ENCODE results near the gene TMEM178B.

Gene TMEM178B

DNA sequence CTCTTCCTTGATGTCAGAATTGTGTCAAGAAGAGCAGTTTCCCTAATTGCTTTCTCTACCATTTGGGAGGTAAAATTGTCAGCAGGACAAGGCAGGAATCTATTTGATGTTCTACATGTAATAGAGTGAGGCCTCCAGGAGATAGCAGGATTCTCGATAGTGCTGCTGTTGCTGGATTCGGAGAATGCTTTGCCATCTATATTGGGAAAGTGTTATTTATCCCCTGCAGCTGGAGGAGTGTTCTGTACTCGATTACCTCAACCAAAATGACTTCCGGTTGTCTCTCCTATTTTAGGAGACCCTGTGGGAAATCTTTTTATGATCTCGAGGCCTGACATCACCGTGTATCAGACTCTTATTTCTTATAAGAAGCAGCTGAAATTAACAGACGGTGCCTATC is 217.1 kb downstream of the TMEM178B start (continued):
- TF ChIP-seq, protein P1, sequence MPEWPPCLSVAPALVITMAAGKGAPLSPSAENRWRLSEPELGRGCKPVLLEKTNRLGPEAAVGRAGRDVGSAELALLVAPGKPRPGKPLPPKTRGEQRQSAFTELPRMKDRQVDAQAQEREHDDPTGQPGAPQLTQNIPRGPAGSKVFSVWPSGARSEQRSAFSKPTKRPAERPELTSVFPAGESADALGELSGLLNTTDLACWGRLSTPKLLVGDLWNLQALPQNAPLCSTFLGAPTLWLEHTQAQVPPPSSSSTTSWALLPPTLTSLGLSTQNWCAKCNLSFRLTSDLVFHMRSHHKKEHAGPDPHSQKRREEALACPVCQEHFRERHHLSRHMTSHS (tag by site-specific recombination; IDR thresholded peaks at IDR 0.05), result no peak
- TF ChIP-seq ZNF23 (tag by site-specific recombination; IDR thresholded peaks at IDR 0.05; ENCODE audit: borderline replicate concordance) (no peak), ZNF664 (tag by site-specific recombination; IDR thresholded peaks at IDR 0.05) (no peak)

DNA sequence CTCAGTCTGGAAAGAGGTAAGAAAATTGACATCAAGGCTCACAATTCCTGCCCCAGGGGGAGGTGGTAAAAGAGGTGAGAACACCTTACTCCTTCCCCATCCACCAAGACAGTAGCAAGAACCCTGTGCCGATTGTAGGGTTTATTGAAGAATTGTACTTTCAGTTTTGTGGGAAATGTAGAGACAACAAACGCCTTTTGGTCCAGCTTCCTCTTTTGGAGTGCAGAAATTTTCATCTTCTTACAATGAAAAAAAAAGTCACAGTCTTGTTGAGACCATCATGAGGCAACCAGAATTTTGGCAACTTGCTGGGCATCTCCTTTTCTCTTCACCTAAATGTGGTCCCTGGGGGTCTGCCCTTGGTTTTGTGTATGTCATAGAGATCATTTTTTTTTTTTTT is 217.7 kb downstream of the TMEM178B start:
- no peaks in the 10 kb centered on the region for H3K36me3 ChIP-seq (ENCODE audit: control insufficient read depth in 2 of 2, insufficient read depth in 1 of 2, low read length in 2 of 2)
- CTCF ChIA-PET, result no interaction called here
- no peaks in the 10 kb centered on the region for H3K9me3 ChIP-seq (ENCODE audit: control insufficient read depth, insufficient read depth, low read depth, low read length)
- H3K4me1 ChIP-seq (ENCODE audit: control insufficient read depth, insufficient read depth, low read length), result no peaks in the 10 kb centered on the region
- H3K27ac ChIP-seq (ENCODE audit: extremely low read depth, low read depth, low read length), result no peak overlapping the region
- TF ChIP-seq ZNF501 (tag by site-specific recombination; IDR thresholded peaks at IDR 0.05), result no peak
- TF ChIP-seq, protein P2, sequence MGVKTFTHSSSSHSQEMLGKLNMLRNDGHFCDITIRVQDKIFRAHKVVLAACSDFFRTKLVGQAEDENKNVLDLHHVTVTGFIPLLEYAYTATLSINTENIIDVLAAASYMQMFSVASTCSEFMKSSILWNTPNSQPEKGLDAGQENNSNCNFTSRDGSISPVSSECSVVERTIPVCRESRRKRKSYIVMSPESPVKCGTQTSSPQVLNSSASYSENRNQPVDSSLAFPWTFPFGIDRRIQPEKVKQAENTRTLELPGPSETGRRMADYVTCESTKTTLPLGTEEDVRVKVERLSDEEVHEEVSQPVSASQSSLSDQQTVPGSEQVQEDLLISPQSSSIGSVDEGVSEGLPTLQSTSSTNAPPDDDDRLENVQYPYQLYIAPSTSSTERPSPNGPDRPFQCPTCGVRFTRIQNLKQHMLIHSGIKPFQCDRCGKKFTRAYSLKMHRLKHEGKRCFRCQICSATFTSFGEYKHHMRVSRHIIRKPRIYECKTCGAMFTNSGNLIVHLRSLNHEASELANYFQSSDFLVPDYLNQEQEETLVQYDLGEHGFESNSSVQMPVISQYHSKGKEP (tag by site-specific recombination; IDR thresholded peaks at IDR 0.05), result no peak
- no peak for TF ChIP-seq ZNF350 (tag by site-specific recombination; IDR thresholded peaks at IDR 0.05)
- TF ChIP-seq, protein P3, sequence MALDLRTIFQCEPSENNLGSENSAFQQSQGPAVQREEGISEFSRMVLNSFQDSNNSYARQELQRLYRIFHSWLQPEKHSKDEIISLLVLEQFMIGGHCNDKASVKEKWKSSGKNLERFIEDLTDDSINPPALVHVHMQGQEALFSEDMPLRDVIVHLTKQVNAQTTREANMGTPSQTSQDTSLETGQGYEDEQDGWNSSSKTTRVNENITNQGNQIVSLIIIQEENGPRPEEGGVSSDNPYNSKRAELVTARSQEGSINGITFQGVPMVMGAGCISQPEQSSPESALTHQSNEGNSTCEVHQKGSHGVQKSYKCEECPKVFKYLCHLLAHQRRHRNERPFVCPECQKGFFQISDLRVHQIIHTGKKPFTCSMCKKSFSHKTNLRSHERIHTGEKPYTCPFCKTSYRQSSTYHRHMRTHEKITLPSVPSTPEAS (tag by site-specific recombination; IDR thresholded peaks at IDR 0.05), result no peak
- POLR2A ChIA-PET, result no interaction called here
- H3K4me3 ChIP-seq (ENCODE audit: low read depth, low read length), result no peak overlapping the region

DNA sequence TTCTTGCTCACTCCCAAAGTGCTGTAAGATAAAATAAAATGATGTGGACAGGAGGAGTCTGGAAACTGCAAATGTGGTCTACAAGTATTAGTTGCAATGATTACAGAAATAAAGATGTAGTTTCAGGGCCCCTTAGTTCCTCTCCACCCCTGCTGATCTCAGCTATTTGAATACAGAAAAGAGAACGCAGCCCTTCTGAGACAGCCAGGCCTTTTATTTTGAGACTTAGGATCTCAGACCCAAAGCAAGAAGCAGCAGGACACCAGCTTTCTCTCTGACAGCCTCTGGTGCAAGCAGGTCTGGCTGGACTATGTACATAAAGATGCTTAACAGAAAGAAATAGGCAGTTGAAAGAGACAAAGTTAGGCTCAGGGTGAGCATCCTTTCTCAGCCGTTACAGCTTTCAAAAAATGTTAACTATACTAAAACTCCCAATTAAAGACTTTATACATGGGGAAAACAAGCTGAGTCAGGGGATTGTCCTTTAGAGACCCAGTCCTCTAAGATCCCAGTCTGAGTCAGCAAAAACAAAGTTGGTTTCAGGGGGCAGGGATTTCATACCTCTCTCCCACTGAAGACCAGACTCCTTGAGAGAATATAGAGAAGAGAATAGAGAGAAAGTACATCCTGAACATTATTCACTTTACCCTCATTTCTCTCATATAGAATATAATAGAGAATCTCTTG is 220.4 kb downstream of the TMEM178B start:
- Histone ChIP-seq H3K27ac (ENCODE audit: extremely low read depth, low read depth, low read length) (no peak overlapping the region), H3K9me3 (ENCODE audit: control insufficient read depth, insufficient read depth, low read depth, low read length) (no peaks in the 10 kb centered on the region), H3K4me1 (ENCODE audit: control insufficient read depth, insufficient read depth, low read length) (no peaks in the 10 kb centered on the region), H3K4me3 (ENCODE audit: low read depth, low read length) (no peak overlapping the region), H3K36me3 (ENCODE audit: control insufficient read depth in 2 of 2, insufficient read depth in 1 of 2, low read length in 2 of 2) (no peaks in the 10 kb centered on the region)
- ChIA-PET POLR2A (no interaction called here), CTCF (no interaction called here)
- TF ChIP-seq BCL11A (tag by site-specific recombination; IDR thresholded peaks at IDR 0.05; ENCODE audit: low read depth) (no peak), ZNF114 (tag by site-specific recombination; IDR thresholded peaks at IDR 0.05) (no peak), ZNF223 (tag by site-specific recombination; IDR thresholded peaks at IDR 0.05) (no peak), ZNF157 (tag by site-specific recombination; IDR thresholded peaks at IDR 0.05) (no peak), ZNF501 (tag by site-specific recombination; IDR thresholded peaks at IDR 0.05) (no peak), ZNF184 (tag by site-specific recombination; IDR thresholded peaks at IDR 0.05) (no peak), ZNF394 (tag by site-specific recombination; IDR thresholded peaks at IDR 0.05; ENCODE audit: borderline replicate concordance) (no peak), YY1 (tag by site-specific recombination; IDR thresholded peaks at IDR 0.05) (no peak), ZNF660 (tag by site-specific recombination; IDR thresholded peaks at IDR 0.05) (no peak), ZBTB8A (tag by site-specific recombination; IDR thresholded peaks at IDR 0.05) (no peak)
- TF ChIP-seq, protein P4, sequence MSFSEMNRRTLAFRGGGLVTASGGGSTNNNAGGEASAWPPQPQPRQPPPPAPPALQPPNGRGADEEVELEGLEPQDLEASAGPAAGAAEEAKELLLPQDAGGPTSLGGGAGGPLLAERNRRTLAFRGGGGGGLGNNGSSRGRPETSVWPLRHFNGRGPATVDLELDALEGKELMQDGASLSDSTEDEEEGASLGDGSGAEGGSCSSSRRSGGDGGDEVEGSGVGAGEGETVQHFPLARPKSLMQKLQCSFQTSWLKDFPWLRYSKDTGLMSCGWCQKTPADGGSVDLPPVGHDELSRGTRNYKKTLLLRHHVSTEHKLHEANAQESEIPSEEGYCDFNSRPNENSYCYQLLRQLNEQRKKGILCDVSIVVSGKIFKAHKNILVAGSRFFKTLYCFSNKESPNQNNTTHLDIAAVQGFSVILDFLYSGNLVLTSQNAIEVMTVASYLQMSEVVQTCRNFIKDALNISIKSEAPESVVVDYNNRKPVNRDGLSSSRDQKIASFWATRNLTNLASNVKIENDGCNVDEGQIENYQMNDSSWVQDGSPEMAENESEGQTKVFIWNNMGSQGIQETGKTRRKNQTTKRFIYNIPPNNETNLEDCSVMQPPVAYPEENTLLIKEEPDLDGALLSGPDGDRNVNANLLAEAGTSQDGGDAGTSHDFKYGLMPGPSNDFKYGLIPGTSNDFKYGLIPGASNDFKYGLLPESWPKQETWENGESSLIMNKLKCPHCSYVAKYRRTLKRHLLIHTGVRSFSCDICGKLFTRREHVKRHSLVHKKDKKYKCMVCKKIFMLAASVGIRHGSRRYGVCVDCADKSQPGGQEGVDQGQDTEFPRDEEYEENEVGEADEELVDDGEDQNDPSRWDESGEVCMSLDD (tag by site-specific recombination; IDR thresholded peaks at IDR 0.05), result no peak
- TF ChIP-seq, protein P5, sequence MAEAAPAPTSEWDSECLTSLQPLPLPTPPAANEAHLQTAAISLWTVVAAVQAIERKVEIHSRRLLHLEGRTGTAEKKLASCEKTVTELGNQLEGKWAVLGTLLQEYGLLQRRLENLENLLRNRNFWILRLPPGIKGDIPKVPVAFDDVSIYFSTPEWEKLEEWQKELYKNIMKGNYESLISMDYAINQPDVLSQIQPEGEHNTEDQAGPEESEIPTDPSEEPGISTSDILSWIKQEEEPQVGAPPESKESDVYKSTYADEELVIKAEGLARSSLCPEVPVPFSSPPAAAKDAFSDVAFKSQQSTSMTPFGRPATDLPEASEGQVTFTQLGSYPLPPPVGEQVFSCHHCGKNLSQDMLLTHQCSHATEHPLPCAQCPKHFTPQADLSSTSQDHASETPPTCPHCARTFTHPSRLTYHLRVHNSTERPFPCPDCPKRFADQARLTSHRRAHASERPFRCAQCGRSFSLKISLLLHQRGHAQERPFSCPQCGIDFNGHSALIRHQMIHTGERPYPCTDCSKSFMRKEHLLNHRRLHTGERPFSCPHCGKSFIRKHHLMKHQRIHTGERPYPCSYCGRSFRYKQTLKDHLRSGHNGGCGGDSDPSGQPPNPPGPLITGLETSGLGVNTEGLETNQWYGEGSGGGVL (tag by site-specific recombination; IDR thresholded peaks at IDR 0.05), result no peak
- TF ChIP-seq, protein P6, sequence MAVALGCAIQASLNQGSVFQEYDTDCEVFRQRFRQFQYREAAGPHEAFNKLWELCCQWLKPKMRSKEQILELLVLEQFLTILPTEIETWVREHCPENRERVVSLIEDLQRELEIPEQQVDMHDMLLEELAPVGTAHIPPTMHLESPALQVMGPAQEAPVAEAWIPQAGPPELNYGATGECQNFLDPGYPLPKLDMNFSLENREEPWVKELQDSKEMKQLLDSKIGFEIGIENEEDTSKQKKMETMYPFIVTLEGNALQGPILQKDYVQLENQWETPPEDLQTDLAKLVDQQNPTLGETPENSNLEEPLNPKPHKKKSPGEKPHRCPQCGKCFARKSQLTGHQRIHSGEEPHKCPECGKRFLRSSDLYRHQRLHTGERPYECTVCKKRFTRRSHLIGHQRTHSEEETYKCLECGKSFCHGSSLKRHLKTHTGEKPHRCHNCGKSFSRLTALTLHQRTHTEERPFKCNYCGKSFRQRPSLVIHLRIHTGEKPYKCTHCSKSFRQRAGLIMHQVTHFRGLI (tag by site-specific recombination; IDR thresholded peaks at IDR 0.05), result no peak
- TF ChIP-seq, protein P7, sequence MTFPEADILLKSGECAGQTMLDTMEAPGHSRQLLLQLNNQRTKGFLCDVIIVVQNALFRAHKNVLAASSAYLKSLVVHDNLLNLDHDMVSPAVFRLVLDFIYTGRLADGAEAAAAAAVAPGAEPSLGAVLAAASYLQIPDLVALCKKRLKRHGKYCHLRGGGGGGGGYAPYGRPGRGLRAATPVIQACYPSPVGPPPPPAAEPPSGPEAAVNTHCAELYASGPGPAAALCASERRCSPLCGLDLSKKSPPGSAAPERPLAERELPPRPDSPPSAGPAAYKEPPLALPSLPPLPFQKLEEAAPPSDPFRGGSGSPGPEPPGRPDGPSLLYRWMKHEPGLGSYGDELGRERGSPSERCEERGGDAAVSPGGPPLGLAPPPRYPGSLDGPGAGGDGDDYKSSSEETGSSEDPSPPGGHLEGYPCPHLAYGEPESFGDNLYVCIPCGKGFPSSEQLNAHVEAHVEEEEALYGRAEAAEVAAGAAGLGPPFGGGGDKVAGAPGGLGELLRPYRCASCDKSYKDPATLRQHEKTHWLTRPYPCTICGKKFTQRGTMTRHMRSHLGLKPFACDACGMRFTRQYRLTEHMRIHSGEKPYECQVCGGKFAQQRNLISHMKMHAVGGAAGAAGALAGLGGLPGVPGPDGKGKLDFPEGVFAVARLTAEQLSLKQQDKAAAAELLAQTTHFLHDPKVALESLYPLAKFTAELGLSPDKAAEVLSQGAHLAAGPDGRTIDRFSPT (tag by site-specific recombination; IDR thresholded peaks at IDR 0.05), result no peak
